ENCODE measurements around the gene TGFBI.
"Not testable (repeated sequence)": the region's sequence is repeated elsewhere in the genome, so short reads cannot be mapped to it uniquely, and the experiment has no call there.

Gene TGFBI

GRCh38 chr5:136038635-136039034 is 9.8 kb downstream of the TGFBI start:
- H3K36me3 ChIP-seq (ENCODE audit: control insufficient read depth in 1 of 2, insufficient read depth in 2 of 2, low read length in 2 of 2), result peaks cover 6 to 23% of the 10 kb centered on the region in 2 donors
- H3K4me3 ChIP-seq (ENCODE audit: low read depth in 1 of 2, low read length in 2 of 2), result no peak overlapping the region
- H3K27ac ChIP-seq (ENCODE audit: low read length), result no peak overlapping the region
- H3K9me3 ChIP-seq (ENCODE audit: control insufficient read depth in 1 of 2, low read length in 2 of 2), result no peaks in the 10 kb centered on the region
- no peaks in the 10 kb centered on the region for H3K4me1 ChIP-seq (ENCODE audit: control insufficient read depth in 1 of 2, insufficient read depth in 2 of 2, low read length in 2 of 2)
- no peaks in the 10 kb centered on the region for H3K27me3 ChIP-seq (ENCODE audit: low read depth, low read length)

- H3K4me1 ChIP-seq (ENCODE audit: control insufficient read depth in 1 of 2, insufficient read depth in 2 of 2, low read length in 2 of 2), result no peaks in the 10 kb centered on the region
- no peak overlapping the region for H3K27ac ChIP-seq (ENCODE audit: low read length)
- H3K4me3 ChIP-seq (ENCODE audit: low read depth in 1 of 2, low read length in 2 of 2), result no peak overlapping the region
- no peaks in the 10 kb centered on the region for H3K27me3 ChIP-seq (ENCODE audit: low read depth, low read length)
- H3K36me3 ChIP-seq (ENCODE audit: control insufficient read depth in 1 of 2, insufficient read depth in 2 of 2, low read length in 2 of 2), result peaks cover 12 to 17% of the 10 kb centered on the region in 2 donors
- H3K9me3 ChIP-seq (ENCODE audit: control insufficient read depth in 1 of 2, low read length in 2 of 2), result no peaks in the 10 kb centered on the region
Observed at GRCh38 chr5:136039202-136039601, 10.4 kb downstream of the TGFBI start.

- no peaks in the 10 kb centered on the region for H3K4me1 ChIP-seq (ENCODE audit: control insufficient read depth in 1 of 2, insufficient read depth in 2 of 2, low read length in 2 of 2)
- H3K27me3 ChIP-seq (ENCODE audit: low read depth, low read length), result no peaks in the 10 kb centered on the region
- H3K4me3 ChIP-seq (ENCODE audit: low read depth in 1 of 2, low read length in 2 of 2), result no peak overlapping the region
- H3K36me3 ChIP-seq (ENCODE audit: control insufficient read depth in 1 of 2, insufficient read depth in 2 of 2, low read length in 2 of 2), result peaks cover 11 to 14% of the 10 kb centered on the region in 2 donors
- no peak overlapping the region for H3K27ac ChIP-seq (ENCODE audit: low read length)
- H3K9me3 ChIP-seq (ENCODE audit: control insufficient read depth in 1 of 2, low read length in 2 of 2), result no peaks in the 10 kb centered on the region
Observed at GRCh38 chr5:136040746-136041415, 12.1 kb downstream of the TGFBI start.

GRCh38 chr5:136042156-136042555 is 13.4 kb downstream of the TGFBI start:
- Histone ChIP-seq H3K9me3 (ENCODE audit: control insufficient read depth in 1 of 2, low read length in 2 of 2) (no peaks in the 10 kb centered on the region), H3K4me3 (ENCODE audit: low read depth in 1 of 2, low read length in 2 of 2) (no peak overlapping the region), H3K27ac (ENCODE audit: low read length) (no peak overlapping the region), H3K36me3 (ENCODE audit: control insufficient read depth in 1 of 2, insufficient read depth in 2 of 2, low read length in 2 of 2) (peaks cover 14 to 25% of the 10 kb centered on the region in 2 donors), H3K27me3 (ENCODE audit: low read depth, low read length) (no peaks in the 10 kb centered on the region), H3K4me1 (ENCODE audit: control insufficient read depth in 1 of 2, insufficient read depth in 2 of 2, low read length in 2 of 2) (no peaks in the 10 kb centered on the region)

- Histone ChIP-seq H3K27me3 (ENCODE audit: low read depth, low read length) (no peaks in the 10 kb centered on the region), H3K4me3 (ENCODE audit: low read depth in 1 of 2, low read length in 2 of 2) (no peak overlapping the region), H3K4me1 (ENCODE audit: control insufficient read depth in 1 of 2, insufficient read depth in 2 of 2, low read length in 2 of 2) (no peaks in the 10 kb centered on the region), H3K27ac (ENCODE audit: low read length) (no peak overlapping the region), H3K9me3 (ENCODE audit: control insufficient read depth in 1 of 2, low read length in 2 of 2) (no peaks in the 10 kb centered on the region), H3K36me3 (ENCODE audit: control insufficient read depth in 1 of 2, insufficient read depth in 2 of 2, low read length in 2 of 2) (peaks cover 19 to 30% of the 10 kb centered on the region in 2 donors)
Observed at GRCh38 chr5:136042665-136043121, 13.9 kb downstream of the TGFBI start.

GRCh38 chr5:136043551-136043950 is 14.8 kb downstream of the TGFBI start:
- no peaks in the 10 kb centered on the region for H3K9me3 ChIP-seq (ENCODE audit: control insufficient read depth in 1 of 2, low read length in 2 of 2)
- no peak overlapping the region for H3K4me3 ChIP-seq (ENCODE audit: low read depth in 1 of 2, low read length in 2 of 2)
- no peaks in the 10 kb centered on the region for H3K27me3 ChIP-seq (ENCODE audit: low read depth, low read length)
- H3K27ac ChIP-seq (ENCODE audit: low read length), result no peak overlapping the region
- H3K36me3 ChIP-seq (ENCODE audit: control insufficient read depth in 1 of 2, insufficient read depth in 2 of 2, low read length in 2 of 2), result peaks cover 24 to 37% of the 10 kb centered on the region in 2 donors
- no peaks in the 10 kb centered on the region for H3K4me1 ChIP-seq (ENCODE audit: control insufficient read depth in 1 of 2, insufficient read depth in 2 of 2, low read length in 2 of 2)

- no peak overlapping the region for H3K27ac ChIP-seq (ENCODE audit: low read length)
- no peaks in the 10 kb centered on the region for H3K4me1 ChIP-seq (ENCODE audit: control insufficient read depth in 1 of 2, insufficient read depth in 2 of 2, low read length in 2 of 2)
- H3K27me3 ChIP-seq (ENCODE audit: low read depth, low read length), result no peaks in the 10 kb centered on the region
- no peaks in the 10 kb centered on the region for H3K9me3 ChIP-seq (ENCODE audit: control insufficient read depth in 1 of 2, low read length in 2 of 2)
- H3K4me3 ChIP-seq (ENCODE audit: low read depth in 1 of 2, low read length in 2 of 2), result no peak overlapping the region
- H3K36me3 ChIP-seq (ENCODE audit: control insufficient read depth in 1 of 2, insufficient read depth in 2 of 2, low read length in 2 of 2), result peaks cover 28 to 39% of the 10 kb centered on the region in 2 donors
Observed at GRCh38 chr5:136043968-136044610, 15.3 kb downstream of the TGFBI start.

- H3K36me3 ChIP-seq (ENCODE audit: control insufficient read depth in 1 of 2, insufficient read depth in 2 of 2, low read length in 2 of 2), result peaks cover 26 to 46% of the 10 kb centered on the region in 2 donors
- not testable (repeated sequence) for H3K4me1 ChIP-seq (ENCODE audit: control insufficient read depth in 1 of 2, insufficient read depth in 2 of 2, low read length in 2 of 2); H3K27me3 ChIP-seq (ENCODE audit: low read depth, low read length); H3K4me3 ChIP-seq (ENCODE audit: low read depth in 1 of 2, low read length in 2 of 2); H3K9me3 ChIP-seq (ENCODE audit: control insufficient read depth in 1 of 2, low read length in 2 of 2); H3K27ac ChIP-seq (ENCODE audit: low read length)
Observed at GRCh38 chr5:136045026-136045425, 16.2 kb downstream of the TGFBI start.

- Histone ChIP-seq H3K9me3 (ENCODE audit: control insufficient read depth in 1 of 2, low read length in 2 of 2) (no peaks in the 10 kb centered on the region), H3K27ac (ENCODE audit: low read length) (no peak overlapping the region), H3K4me3 (ENCODE audit: low read depth in 1 of 2, low read length in 2 of 2) (no peak overlapping the region), H3K36me3 (ENCODE audit: control insufficient read depth in 1 of 2, insufficient read depth in 2 of 2, low read length in 2 of 2) (peaks cover 26 to 53% of the 10 kb centered on the region in 2 donors), H3K4me1 (ENCODE audit: control insufficient read depth in 1 of 2, insufficient read depth in 2 of 2, low read length in 2 of 2) (no peaks in the 10 kb centered on the region), H3K27me3 (ENCODE audit: low read depth, low read length) (no peaks in the 10 kb centered on the region)
Observed at GRCh38 chr5:136046246-136046645, 17.5 kb downstream of the TGFBI start.

GRCh38 chr5:136047858-136048257 is 19.1 kb downstream of the TGFBI start:
- no peaks in the 10 kb centered on the region for H3K4me1 ChIP-seq (ENCODE audit: control insufficient read depth in 1 of 2, insufficient read depth in 2 of 2, low read length in 2 of 2)
- H3K27me3 ChIP-seq (ENCODE audit: low read depth, low read length), result no peaks in the 10 kb centered on the region
- H3K36me3 ChIP-seq (ENCODE audit: control insufficient read depth in 1 of 2, insufficient read depth in 2 of 2, low read length in 2 of 2), result peaks cover 31 to 53% of the 10 kb centered on the region in 2 donors
- no peak overlapping the region for H3K27ac ChIP-seq (ENCODE audit: low read length)
- H3K9me3 ChIP-seq (ENCODE audit: control insufficient read depth in 1 of 2, low read length in 2 of 2), result no peaks in the 10 kb centered on the region
- no peak overlapping the region for H3K4me3 ChIP-seq (ENCODE audit: low read depth in 1 of 2, low read length in 2 of 2)

GRCh38 chr5:136048966-136049365 is 20.2 kb downstream of the TGFBI start:
- Histone ChIP-seq H3K4me3 (ENCODE audit: low read depth in 1 of 2, low read length in 2 of 2) (no peak overlapping the region), H3K4me1 (ENCODE audit: control insufficient read depth in 1 of 2, insufficient read depth in 2 of 2, low read length in 2 of 2) (peaks cover 0 to 1% of the 10 kb centered on the region in 2 donors), H3K27me3 (ENCODE audit: low read depth, low read length) (no peaks in the 10 kb centered on the region), H3K36me3 (ENCODE audit: control insufficient read depth in 1 of 2, insufficient read depth in 2 of 2, low read length in 2 of 2) (peaks cover 37 to 47% of the 10 kb centered on the region in 2 donors), H3K27ac (ENCODE audit: low read length) (no peak overlapping the region), H3K9me3 (ENCODE audit: control insufficient read depth in 1 of 2, low read length in 2 of 2) (no peaks in the 10 kb centered on the region)

Data from muscle layer of duodenum (tissue), 2 donors.